H9 (cell line): ENCODE measurements around the gene PGS1. TPM values are rescaled to one million over a fixed set of nuclear protein-coding genes. Genes with fewer than 3 reads are reported as not detected.

Source experiments
- DNase-seq: peaks from one replicate; pipeline ENCODE4 v3.0.0-alpha.2; 2017
- H2AFZ ChIP-seq: one replicate; pipeline ENCODE4 v1.6.1; 2013; ENCODE audit warnings: mild to moderate bottlenecking, low read length, control low read depth, moderate library complexity
- H2AK5ac ChIP-seq: 2 replicates; pipeline ENCODE4 v1.6.1; 2013; ENCODE audit warnings: low read length, control low read depth, mixed read lengths; ENCODE audit not compliant: insufficient read length
- H2BK120ac ChIP-seq: one replicate; pipeline ENCODE4 v1.6.1; 2013; ENCODE audit warnings: low read depth, mild to moderate bottlenecking, low read length, control low read depth, inconsistent platforms; ENCODE audit not compliant: poor library complexity, severe bottlenecking
- H2BK12ac ChIP-seq: 2 replicates; pipeline ENCODE4 v1.6.1; 2013; ENCODE audit warnings: low read length, control low read depth, mixed read lengths, low read depth; ENCODE audit not compliant: insufficient read length
- H2BK15ac ChIP-seq: 2 replicates; pipeline ENCODE4 v1.6.1; 2013; ENCODE audit warnings: low read depth, low read length, control low read depth
- H2BK20ac ChIP-seq: one replicate; pipeline ENCODE4 v1.6.1; 2013; ENCODE audit warnings: low read depth, mild to moderate bottlenecking, low read length, control low read depth, inconsistent platforms; ENCODE audit not compliant: poor library complexity, severe bottlenecking
- H2BK5ac ChIP-seq: 2 replicates; pipeline ENCODE4 v1.6.1; 2013; ENCODE audit warnings: low read length, control low read depth, mixed read lengths; ENCODE audit not compliant: insufficient read length
- H3K14ac ChIP-seq: 2 replicates; pipeline ENCODE4 v1.6.1; 2013; ENCODE audit warnings: low read length, control low read depth; ENCODE audit not compliant: insufficient read depth
- H3K18ac ChIP-seq: 2 replicates; pipeline ENCODE4 v1.6.1; 2013; ENCODE audit warnings: low read depth, mild to moderate bottlenecking, mixed read lengths, low read length, control low read depth; ENCODE audit not compliant: insufficient read length
- H3K23ac ChIP-seq: 2 replicates; pipeline ENCODE4 v1.6.1; 2013; ENCODE audit warnings: low read length, control low read depth, mixed read lengths, low read depth; ENCODE audit not compliant: insufficient read length
- H3K23me2 ChIP-seq: 2 replicates; pipeline ENCODE4 v1.6.1; 2013; ENCODE audit warnings: low read depth, mild to moderate bottlenecking, mixed read lengths, low read length, control low read depth; ENCODE audit not compliant: insufficient read length, poor library complexity, severe bottlenecking
- H3K27ac ChIP-seq: 2 replicates; pipeline ENCODE4 v1.5.1; 2013; ENCODE audit warnings: low read length, control low read depth, mixed read lengths, low read depth; ENCODE audit not compliant: insufficient read length
- H3K27me3 ChIP-seq: 2 replicates; pipeline ENCODE4 v1.6.1; 2013; ENCODE audit warnings: low read length, control low read depth, inconsistent platforms; ENCODE audit not compliant: insufficient read depth
- H3K4ac ChIP-seq: 2 replicates; pipeline ENCODE4 v1.6.1; 2013; ENCODE audit warnings: low read depth, mild to moderate bottlenecking, control low read depth, inconsistent platforms, low read length, moderate library complexity
- H3K4me1 ChIP-seq: 2 replicates; pipeline ENCODE4 v1.6.1; 2013; ENCODE audit warnings: low read length, control low read depth, inconsistent platforms; ENCODE audit not compliant: insufficient read depth
- H3K4me2 ChIP-seq: 2 replicates; pipeline ENCODE4 v1.6.1; 2013; ENCODE audit warnings: low read length, control low read depth, mixed read lengths; ENCODE audit not compliant: insufficient read length, insufficient read depth
- H3K56ac ChIP-seq: 2 replicates; pipeline ENCODE4 v1.6.1; 2013; ENCODE audit warnings: low read depth, mild to moderate bottlenecking, mixed read lengths, low read length, control low read depth; ENCODE audit not compliant: insufficient read length
- H3K79me1 ChIP-seq: 2 replicates; pipeline ENCODE4 v1.6.1; 2013; ENCODE audit warnings: low read depth, mild to moderate bottlenecking, moderate library complexity, low read length, control low read depth, inconsistent platforms; ENCODE audit not compliant: insufficient read depth, poor library complexity, severe bottlenecking
- H3K79me2 ChIP-seq: 2 replicates; pipeline ENCODE4 v1.6.1; 2013; ENCODE audit warnings: low read length, control low read depth, inconsistent platforms; ENCODE audit not compliant: insufficient read depth
- H3K9ac ChIP-seq: 2 replicates; pipeline ENCODE4 v1.6.1; 2013; ENCODE audit warnings: low read length, control low read depth, mixed read lengths; ENCODE audit not compliant: insufficient read length; ENCODE audit errors: extremely low read depth
- H3K9me3 ChIP-seq: one replicate; pipeline ENCODE4 v1.6.1; 2013; ENCODE audit warnings: low read depth, low read length, inconsistent platforms; ENCODE audit not compliant: control insufficient read depth
- H3T11ph ChIP-seq: one replicate; pipeline ENCODE4 v1.6.1; 2013; ENCODE audit warnings: mild to moderate bottlenecking, low read length, control low read depth, inconsistent platforms
- H4K20me1 ChIP-seq: one replicate; pipeline ENCODE4 v1.6.1; 2013; ENCODE audit not compliant: control insufficient read depth, insufficient read length, insufficient read depth
- H4K5ac ChIP-seq: 2 replicates; pipeline ENCODE4 v1.6.1; 2013; ENCODE audit warnings: low read depth, mild to moderate bottlenecking, mixed read lengths, low read length, control low read depth; ENCODE audit not compliant: insufficient read length
- H4K8ac ChIP-seq: replicated peaks from 2 replicates; pipeline ENCODE4 v1.6.1; 2013; ENCODE audit warnings: low read length, control low read depth, mixed read lengths, low read depth; ENCODE audit not compliant: insufficient read length
- H4K91ac ChIP-seq: 2 replicates; pipeline ENCODE4 v1.6.1; 2013; ENCODE audit warnings: low read depth, mild to moderate bottlenecking, moderate library complexity, mixed read lengths, low read length, control low read depth; ENCODE audit not compliant: insufficient read length
- H3K27ac Mint-ChIP-seq, 3 experiments: 2 replicates in 2 of 3; 3 replicates in 1 of 3; pipeline ENCODE4 v1.8.0; 2020 to 2021; ENCODE audit warnings: mixed read lengths in 3 of 3, mild to moderate bottlenecking in 1 of 3, moderate library complexity in 1 of 3
- H3K27me3 Mint-ChIP-seq: 2 replicates; pipeline ENCODE4 v1.8.0; 2021; ENCODE audit warnings: low read depth, mild to moderate bottlenecking, moderate library complexity, mixed read lengths
- H3K36me3 Mint-ChIP-seq, 3 experiments: 2 replicates in 2 of 3; 3 replicates in 1 of 3; pipeline ENCODE4 v1.8.0; 2020 to 2021; ENCODE audit warnings: low read depth in 3 of 3, mixed read lengths in 3 of 3; ENCODE audit not compliant: insufficient read depth in 1 of 3
- H3K4me1 Mint-ChIP-seq, 2 experiments: 2 replicates each; pipeline ENCODE4 v1.8.0; 2020; ENCODE audit warnings: mixed read lengths in 2 of 2
- H3K4me3 Mint-ChIP-seq, 2 experiments: 2 replicates in 1 of 2; 3 replicates in 1 of 2; pipeline ENCODE4 v1.8.0; 2020 to 2021; ENCODE audit warnings: mild to moderate bottlenecking in 2 of 2, mixed read lengths in 2 of 2, moderate library complexity in 1 of 2
- H3K9me3 Mint-ChIP-seq, 2 experiments: 2 replicates in 1 of 2; 3 replicates in 1 of 2; pipeline ENCODE4 v1.8.0; 2020; ENCODE audit warnings: mild to moderate bottlenecking in 2 of 2, mixed read lengths in 2 of 2, moderate library complexity in 1 of 2
- WGBS: extraction: QIAGEN DNeasy Blood & Tissue Kit; methylation state at CpG from one replicate; pipeline ENCODE4 v1.1.7; 2013; ENCODE audit warnings: missing lambda C conversion rate, low lambda C conversion rate, mixed read lengths; ENCODE audit not compliant: insufficient read length; ENCODE audit errors: extremely low coverage; 5-methylcytosine and 5-hydroxymethylcytosine counted together
- total RNA-seq: library from RNA; stranded (reverse); gene quantifications from 2 replicates; pipeline ENCODE4 v1.2.1, GENCODE V29; 2021
- TF ChIP-seq, protein P1 (sequence below): fragments of 200-600 bp; sonication (generic); conservative IDR thresholded peaks from 3 replicates; pipeline ENCODE4 v1.8.0; 2021; ENCODE audit warnings: antibody characterized with exemption, mild to moderate bottlenecking

The PGS1 gene
- total RNA-seq, 1 experiment from 2014 or later: 45.7 TPM

DNA sequence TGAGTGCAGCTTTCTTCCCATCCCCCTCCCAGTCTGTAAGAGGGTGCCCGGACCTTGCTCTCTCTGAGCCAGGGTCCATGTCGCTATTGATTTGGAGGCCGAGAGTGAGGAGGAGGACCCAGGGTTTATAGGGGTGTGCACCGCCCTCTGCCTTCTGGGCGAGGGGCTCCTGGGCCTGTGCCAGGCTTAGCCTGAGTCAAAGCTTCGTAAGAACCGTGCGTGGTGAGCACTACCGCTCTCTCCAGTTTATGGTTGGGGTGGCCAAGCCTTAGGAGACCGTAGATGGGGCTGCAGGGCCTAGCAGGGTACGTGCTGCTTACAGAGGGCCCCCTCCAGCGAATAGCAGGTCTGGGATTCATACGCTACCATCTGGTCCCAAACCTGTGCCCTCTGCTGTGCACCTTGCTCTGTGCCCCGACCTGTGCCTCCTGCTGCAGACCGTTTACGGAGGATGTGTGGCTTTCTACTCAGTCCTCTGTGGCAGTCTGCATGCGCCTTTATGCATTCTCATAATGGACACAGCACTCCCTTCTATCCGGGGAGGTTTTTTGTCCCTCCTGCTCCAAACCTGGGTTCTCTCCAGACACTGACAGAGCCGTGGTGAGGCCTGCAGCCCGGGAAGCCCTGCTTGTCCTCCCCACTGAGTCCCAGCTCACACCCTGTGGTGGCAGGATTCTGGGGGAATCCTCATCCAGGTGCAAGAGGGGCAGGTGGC, 54.7 kb downstream of the PGS1 start:
- Mint-ChIP-seq H3K9me3 (peaks cover 3 to 4% of the 10 kb centered on the region in 2 experiments; a peak in 3 of 5 replicates), H3K4me3 (no peak overlapping the region), H3K36me3 (peaks cover 4 to 14% (median 8%) of the 10 kb centered on the region in 3 experiments), H3K27me3 (peaks cover 6% of the 10 kb centered on the region), H3K4me1 (peaks cover 20 to 33% of the 10 kb centered on the region in 2 experiments), H3K27ac (no peak overlapping the region)
- no peak for DNase-seq
- Histone ChIP-seq H3K18ac (no peak overlapping the region), H2BK5ac (no peak overlapping the region), H3K23me2 (no peaks in the 10 kb centered on the region), H3K9ac (no peak overlapping the region), H2AFZ (no peak overlapping the region), H3K27ac (no peak overlapping the region), H3K79me1 (no peaks in the 10 kb centered on the region), H3K9me3 (no peaks in the 10 kb centered on the region), H3K4me1 (no peaks in the 10 kb centered on the region; the same call in none of the 2 replicates), H3T11ph (no peak overlapping the region), H3K4me2 (no peak overlapping the region), H3K23ac (no peak overlapping the region), H2BK15ac (no peak overlapping the region), H2AK5ac (no peak overlapping the region), H3K4ac (no peak overlapping the region), H4K8ac (no peak overlapping the region), H3K27me3 (no peaks in the 10 kb centered on the region), H2BK20ac (no peak overlapping the region), H4K20me1 (no peaks in the 10 kb centered on the region), H2BK12ac (no peak overlapping the region), H2BK120ac (no peak overlapping the region), H3K56ac (no peak overlapping the region), H4K91ac (no peak overlapping the region), H3K79me2 (no peaks in the 10 kb centered on the region), H4K5ac (no peak overlapping the region), H3K14ac (no peak overlapping the region)
- WGBS: no CpG with 5 or more reads among the region's 20 CpGs
- TF ChIP-seq, protein P1, sequence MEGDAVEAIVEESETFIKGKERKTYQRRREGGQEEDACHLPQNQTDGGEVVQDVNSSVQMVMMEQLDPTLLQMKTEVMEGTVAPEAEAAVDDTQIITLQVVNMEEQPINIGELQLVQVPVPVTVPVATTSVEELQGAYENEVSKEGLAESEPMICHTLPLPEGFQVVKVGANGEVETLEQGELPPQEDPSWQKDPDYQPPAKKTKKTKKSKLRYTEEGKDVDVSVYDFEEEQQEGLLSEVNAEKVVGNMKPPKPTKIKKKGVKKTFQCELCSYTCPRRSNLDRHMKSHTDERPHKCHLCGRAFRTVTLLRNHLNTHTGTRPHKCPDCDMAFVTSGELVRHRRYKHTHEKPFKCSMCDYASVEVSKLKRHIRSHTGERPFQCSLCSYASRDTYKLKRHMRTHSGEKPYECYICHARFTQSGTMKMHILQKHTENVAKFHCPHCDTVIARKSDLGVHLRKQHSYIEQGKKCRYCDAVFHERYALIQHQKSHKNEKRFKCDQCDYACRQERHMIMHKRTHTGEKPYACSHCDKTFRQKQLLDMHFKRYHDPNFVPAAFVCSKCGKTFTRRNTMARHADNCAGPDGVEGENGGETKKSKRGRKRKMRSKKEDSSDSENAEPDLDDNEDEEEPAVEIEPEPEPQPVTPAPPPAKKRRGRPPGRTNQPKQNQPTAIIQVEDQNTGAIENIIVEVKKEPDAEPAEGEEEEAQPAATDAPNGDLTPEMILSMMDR: no peak
